ENCODE measurements around the gene ARID5B.
"Not testable (repeated sequence)": the region's sequence is repeated elsewhere in the genome, so short reads cannot be mapped to it uniquely, and the experiment has no call there.

- TF ChIP-seq CTCF (IDR thresholded peaks at IDR 0.05; ENCODE audit: low read length); EZH2 (optimal IDR thresholded peaks at IDR 0.05; ENCODE audit: low read depth, low read length); EZH2phosphoT487 (IDR thresholded peaks at IDR 0.05; ENCODE audit: low read length): not testable (repeated sequence)
Observed at GRCh38 chr10:61867817-61868216, 33.7 kb upstream of the ARID5B start.
